ENCODE measurements around the gene MAP10.

Gene MAP10

GRCh38 chr1:232797856-232798510 lies 7.2 kb upstream of the MAP10 start:
- DNase-seq, result no peak

- no peak for DNase-seq
Observed at GRCh38 chr1:232798920-232799319, 6.3 kb upstream of the MAP10 start.

GRCh38 chr1:232806186-232806510 lies 932 bp downstream of the MAP10 start:
- DNase-seq, result no peak

- DNase-seq, result no peak
Observed at GRCh38 chr1:232810856-232811255, 5.6 kb downstream of the MAP10 start.

DNA sequence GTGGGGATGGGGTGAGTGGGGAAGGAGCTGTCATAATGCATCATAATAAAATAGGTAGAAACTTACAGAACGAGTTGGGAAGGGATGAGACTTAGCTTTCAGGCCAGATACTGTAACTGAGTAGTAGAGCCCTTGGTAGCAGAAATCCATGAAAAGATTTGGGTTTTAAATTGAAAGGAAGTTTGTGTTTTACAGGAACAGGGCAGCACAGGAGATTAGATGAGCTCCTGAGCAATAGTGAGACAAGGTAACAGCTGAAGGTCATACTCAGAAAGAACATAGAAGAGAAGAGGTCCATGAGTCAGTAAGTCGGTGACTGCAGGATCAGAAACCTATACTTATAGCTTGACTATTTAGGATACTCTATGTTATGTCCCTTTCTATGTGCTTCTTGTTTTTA lies 7.3 kb downstream of the MAP10 start:
- DNase-seq, result no peak

DNA sequence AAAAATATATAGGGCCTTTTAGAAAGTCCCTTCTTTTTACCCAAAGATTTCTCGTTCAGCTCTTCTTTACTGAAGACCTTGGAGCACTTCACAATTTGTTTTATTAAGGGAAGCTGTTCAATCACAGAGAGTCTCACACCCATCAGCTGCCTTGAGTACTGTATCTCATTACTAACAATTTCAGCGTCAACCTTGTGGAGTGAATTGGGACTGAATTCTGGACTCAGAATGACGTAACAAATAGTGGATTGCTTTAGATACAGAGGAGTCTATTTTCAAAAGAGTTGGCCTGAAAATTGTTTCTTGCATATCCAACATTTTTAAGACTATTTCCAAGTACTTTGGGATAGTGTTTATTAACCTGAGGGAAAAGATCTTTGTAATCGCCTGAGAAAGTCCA lies 7.9 kb downstream of the MAP10 start:
- no peak for DNase-seq

DNA sequence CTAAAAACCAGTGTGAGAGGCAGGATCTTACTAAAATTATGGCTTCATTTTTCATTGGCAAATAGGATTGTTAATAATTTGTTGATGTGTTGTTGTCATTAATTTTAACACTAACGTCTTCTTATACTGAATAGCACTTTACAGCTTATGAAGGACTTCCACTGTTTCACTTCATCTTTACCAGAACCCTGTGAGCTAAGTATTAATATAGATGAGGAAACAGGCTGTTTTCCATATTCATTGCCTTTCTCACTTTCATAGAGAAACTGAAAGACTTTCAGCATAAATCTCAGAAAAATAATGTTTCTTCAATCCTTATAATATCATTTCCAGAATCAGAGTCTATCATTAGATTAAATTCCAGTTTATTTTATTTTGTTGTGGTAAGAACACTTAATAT lies 8.5 kb downstream of the MAP10 start:
- DNase-seq, result no peak

- DNase-seq, result no peak
Observed at GRCh38 chr1:232816324-232816723, 11.1 kb downstream of the MAP10 start.

DNA sequence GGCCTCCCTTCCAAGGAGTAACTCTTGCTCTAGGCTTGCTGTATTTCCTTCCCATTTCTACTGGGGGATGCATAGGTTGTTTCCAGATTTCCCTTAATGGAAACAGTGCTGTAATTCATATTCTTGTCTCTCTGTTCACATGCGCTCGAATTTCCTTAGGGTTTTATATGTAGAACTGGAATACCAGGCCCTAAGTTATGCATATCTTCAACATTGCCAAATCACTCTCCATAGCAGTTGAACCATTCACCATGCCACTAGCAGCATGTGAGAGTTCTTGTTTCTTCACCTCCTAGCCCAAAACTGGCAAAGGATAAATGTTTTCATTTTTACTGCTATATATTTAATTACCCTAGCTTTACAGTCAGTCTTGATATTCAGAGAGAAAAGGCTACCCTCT lies 12.8 kb downstream of the MAP10 start:
- no peak for DNase-seq

- no peak for DNase-seq
Observed at GRCh38 chr1:232820431-232820830, 15.2 kb downstream of the MAP10 start.

DNA sequence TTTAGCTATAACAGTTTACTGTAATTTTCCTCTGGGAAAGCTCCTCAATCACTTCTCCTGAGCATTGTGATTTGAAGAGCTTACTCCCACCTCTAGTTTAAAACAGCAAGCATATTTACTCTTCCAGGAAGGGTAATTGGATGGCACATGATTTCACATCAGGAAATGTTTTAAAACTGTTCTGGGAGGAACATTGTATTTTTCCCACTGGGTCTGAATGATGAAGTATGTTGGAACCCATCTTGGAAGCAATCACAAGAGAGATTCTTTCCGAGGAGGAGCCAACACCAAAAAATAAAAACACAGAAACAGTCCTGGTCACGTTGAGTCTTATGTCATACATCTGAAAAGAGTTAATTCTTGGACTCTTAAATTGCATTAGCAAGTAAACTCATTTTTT lies 17.3 kb downstream of the MAP10 start:
- DNase-seq, result no peak

DNA sequence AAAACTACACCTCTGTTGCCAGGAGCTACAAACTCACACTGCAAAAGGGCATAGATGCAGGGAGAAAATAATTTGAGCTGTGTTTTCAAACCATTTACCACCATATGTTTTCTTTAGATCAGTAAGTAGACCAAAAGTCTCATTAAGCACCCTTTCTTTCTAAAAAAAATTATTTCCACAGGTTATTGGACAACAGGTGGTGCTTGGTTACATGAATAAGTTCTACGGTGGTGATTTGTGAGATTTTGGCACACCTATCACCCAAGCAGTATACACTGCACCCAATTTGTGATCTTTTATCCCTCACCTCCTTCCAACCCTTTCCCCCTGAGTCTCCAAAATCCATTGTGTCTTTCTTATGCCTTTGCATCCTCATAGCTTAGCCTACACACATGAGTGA lies 21.1 kb downstream of the MAP10 start:
- DNase-seq, result no peak

DNA sequence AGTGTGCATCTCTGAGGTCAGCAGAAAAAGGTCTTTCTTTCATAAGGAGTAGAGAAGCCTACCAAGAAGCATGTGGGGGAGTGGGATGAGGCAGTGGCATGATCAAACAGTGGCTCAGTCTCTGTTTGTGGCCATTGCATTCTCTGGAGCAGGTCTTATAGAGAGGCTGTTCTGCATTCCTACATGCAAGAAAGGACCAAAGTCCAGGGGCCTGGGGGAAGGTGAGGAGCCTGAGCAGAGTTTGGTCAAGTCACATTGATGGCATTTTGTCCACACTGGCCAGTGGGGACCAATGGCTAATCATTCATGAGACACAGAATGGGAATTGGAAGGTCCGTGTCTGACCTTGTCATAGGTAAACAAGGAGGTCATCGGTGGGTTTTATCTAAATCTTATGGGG lies 25.4 kb downstream of the MAP10 start:
- DNase-seq, result no peak

DNA sequence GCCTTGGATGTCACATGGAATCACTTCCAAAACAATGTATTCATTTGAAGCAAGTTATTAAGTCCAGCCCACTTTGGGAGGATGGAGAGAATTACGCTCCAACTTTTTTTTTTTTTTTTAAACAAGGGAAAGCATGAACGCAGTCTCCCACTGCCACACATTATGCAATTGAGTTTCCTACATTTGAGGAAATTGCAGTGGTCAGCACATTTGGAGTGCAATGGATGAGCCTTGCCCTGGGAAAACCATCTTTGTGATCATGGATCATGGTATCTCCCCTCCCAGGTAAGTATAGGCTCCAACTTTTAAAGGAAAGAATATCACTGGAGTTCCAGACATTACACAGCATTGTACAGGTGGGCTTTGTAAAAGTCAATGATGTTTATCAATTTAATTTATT lies 26.7 kb downstream of the MAP10 start:
- DNase-seq, result no peak

DNA sequence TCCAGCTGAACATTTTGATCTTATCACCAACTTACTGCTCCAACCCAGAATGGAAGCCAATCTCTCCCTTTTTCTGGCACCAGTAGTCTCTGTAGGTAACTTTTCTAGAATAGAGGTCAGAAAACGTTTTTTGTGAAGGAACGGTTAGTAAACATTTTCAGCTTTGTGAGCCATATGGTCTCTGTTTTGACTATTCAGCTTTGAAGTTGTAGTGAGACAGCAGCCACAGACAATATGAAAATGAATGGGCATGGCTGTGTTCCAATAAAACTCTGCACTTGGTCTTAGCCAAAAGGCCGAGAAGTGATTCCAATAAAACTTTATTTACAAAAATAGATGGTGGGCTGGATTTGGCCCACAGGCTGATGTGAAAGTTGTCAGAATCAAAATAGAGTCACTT lies 28.9 kb downstream of the MAP10 start:
- DNase-seq, result no peak

- DNase-seq, result no peak
Observed at GRCh38 chr1:232835166-232835565, 29.9 kb downstream of the MAP10 start.

- no peak for DNase-seq
Observed at GRCh38 chr1:232837087-232837486, 31.9 kb downstream of the MAP10 start.

- DNase-seq, result no peak
Observed at GRCh38 chr1:232841823-232842565, 36.8 kb downstream of the MAP10 start.

DNA sequence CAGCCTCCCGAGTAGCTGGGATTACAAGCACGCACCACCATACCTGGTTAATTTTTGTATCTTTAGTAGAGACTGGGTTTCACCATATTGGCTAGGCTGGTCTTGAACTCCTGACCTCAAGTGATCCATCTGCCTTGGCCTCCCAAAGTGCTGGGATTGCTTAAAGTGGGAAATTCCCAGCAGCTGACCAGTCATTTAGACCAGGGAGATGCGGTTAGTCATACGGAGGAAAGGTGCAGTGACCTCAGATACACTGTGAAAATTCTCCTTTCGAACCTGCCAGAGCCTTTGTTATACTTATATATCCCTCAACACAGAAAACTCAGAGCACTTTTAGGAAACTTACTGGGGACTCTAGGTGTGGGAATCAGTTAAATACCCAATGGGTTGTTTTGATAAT lies 39.6 kb downstream of the MAP10 start:
- no peak for DNase-seq

GRCh38 chr1:232845406-232845955 lies 40.3 kb downstream of the MAP10 start:
- no peak for DNase-seq

DNA sequence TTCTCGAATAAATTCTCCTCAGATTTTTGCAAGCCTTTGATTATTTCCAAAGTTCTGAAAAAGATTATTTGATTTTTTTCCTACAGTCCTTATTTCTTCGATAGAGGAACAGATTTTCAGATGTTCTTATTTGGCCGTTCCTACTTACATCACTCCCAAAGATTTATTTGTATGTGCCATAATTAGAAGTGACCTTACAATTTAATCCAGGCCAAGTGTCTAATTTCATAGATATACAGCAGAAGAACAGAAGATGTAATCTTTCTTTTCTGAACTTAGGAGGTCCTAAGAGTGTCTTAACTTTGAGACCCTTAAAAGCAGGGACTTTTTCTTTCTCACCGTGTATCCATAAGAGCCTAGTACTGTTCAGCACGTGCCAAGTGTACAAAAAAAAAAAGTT lies 46.3 kb downstream of the MAP10 start:
- no peak for DNase-seq

GRCh38 chr1:232853994-232854797 lies 49.0 kb downstream of the MAP10 start:
- no peak for DNase-seq

- no peak for DNase-seq
Observed at GRCh38 chr1:232854798-232855159, 49.6 kb downstream of the MAP10 start.

GRCh38 chr1:232856541-232856940 lies 51.3 kb downstream of the MAP10 start:
- DNase-seq, result no peak

Data from SHP77 treated with DMSO at 0.1 percent for 48 hours (cell line).